ENCODE data around the gene FRAT1.

DNA sequence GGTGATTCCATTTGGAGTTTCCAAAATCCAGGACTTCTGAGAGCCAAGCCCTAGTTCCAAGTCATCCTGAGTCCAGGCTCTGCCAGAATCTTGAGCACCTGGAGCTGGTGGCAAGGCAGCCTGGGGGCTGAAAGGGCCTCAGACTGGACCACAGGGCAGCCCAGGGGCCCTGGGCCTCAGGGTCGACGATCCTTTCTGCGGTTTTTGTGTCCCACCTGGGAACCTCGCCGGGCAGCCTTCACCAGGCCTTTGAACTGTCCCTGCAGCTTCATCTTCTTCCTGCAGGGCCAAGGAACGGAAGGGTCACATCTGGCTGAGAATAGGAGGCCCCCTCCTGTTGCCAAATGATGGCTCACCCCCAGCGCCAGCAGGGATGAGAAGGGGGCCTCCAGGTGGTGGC, 37.8 kb downstream of the FRAT1 start:
- TF ChIP-seq, protein P1, sequence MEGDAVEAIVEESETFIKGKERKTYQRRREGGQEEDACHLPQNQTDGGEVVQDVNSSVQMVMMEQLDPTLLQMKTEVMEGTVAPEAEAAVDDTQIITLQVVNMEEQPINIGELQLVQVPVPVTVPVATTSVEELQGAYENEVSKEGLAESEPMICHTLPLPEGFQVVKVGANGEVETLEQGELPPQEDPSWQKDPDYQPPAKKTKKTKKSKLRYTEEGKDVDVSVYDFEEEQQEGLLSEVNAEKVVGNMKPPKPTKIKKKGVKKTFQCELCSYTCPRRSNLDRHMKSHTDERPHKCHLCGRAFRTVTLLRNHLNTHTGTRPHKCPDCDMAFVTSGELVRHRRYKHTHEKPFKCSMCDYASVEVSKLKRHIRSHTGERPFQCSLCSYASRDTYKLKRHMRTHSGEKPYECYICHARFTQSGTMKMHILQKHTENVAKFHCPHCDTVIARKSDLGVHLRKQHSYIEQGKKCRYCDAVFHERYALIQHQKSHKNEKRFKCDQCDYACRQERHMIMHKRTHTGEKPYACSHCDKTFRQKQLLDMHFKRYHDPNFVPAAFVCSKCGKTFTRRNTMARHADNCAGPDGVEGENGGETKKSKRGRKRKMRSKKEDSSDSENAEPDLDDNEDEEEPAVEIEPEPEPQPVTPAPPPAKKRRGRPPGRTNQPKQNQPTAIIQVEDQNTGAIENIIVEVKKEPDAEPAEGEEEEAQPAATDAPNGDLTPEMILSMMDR (IDR thresholded peaks at IDR 0.05; ENCODE audit: insufficient read depth, low read depth, low read length): no peak
- TF ChIP-seq EZH2 (IDR thresholded peaks at IDR 0.05; ENCODE audit: insufficient read depth, low read length): no peak
